Sigmoid colon (tissue), 7 donors: ENCODE results near the gene MATCAP1. TPM values are rescaled to one million over a fixed set of nuclear protein-coding genes. Genes with fewer than 3 reads are reported as not detected.
A peak's percentile ranks its signal among the peaks of the same experiment; 100 is the strongest.

Experiments
- DNase-seq: peaks from one replicate; pipeline ENCODE4 v3.0.0-alpha.2; 2019
- H3K27ac ChIP-seq, 4 donors: fragments of 200-600 bp; sonication (generic); one replicate each; pipeline ENCODE4 v1.5.1; 2016 to 2019; ENCODE audit warnings: mild to moderate bottlenecking in 1 of 4
- H3K27me3 ChIP-seq, 3 donors: fragments of 200-600 bp; sonication (generic); one replicate each; pipeline ENCODE4 v1.5.1; 2019; ENCODE audit warnings: mild to moderate bottlenecking in 1 of 3
- H3K36me3 ChIP-seq, 4 donors: fragments of 200-600 bp; sonication (generic); one replicate each; pipeline ENCODE4 v1.5.1; 2016 to 2019
- H3K4me1 ChIP-seq, 4 donors: fragments of 200-600 bp; sonication (generic); one replicate each; pipeline ENCODE4 v1.5.1; 2017 to 2019
- H3K4me3 ChIP-seq, 4 donors: fragments of 200-600 bp; sonication (generic); one replicate each; pipeline ENCODE4 v1.5.1; 2017 to 2019; ENCODE audit warnings: mild to moderate bottlenecking in 2 of 4, moderate library complexity in 1 of 4
- H3K9me3 ChIP-seq, 4 donors: fragments of 200-600 bp in 3 of 4; sonication (generic) in 3 of 4; one replicate each; pipeline versions ENCODE4 v1.5.1 to v1.6.1; 2013 to 2019
- CTCF ChIP-seq, 4 experiments: fragments of 450-650 bp in 3 of 4; fragments of 200-600 bp in 1 of 4; IDR thresholded peaks; one replicate each; pipeline ENCODE4 v1.5.1; 2016 to 2019; ENCODE audit warnings: antibody characterized with exemption in 4 of 4, mild to moderate bottlenecking in 3 of 4, moderate library complexity in 2 of 4
- EP300 ChIP-seq, 4 donors: sonication (generic); formaldehyde crosslinking; IDR thresholded peaks; one replicate each; pipeline ENCODE4 v1.6.1; 2017; ENCODE audit warnings: antibody characterized with exemption in 4 of 4
- POLR2A ChIP-seq, 2 donors: fragments of 450-650 bp; IDR thresholded peaks; one replicate each; pipeline ENCODE4 v1.6.1; 2016; ENCODE audit warnings: antibody characterized with exemption in 2 of 2, mild to moderate bottlenecking in 2 of 2, moderate library complexity in 2 of 2
- POLR2AphosphoS5 ChIP-seq, 4 donors: sonication (generic); formaldehyde crosslinking; IDR thresholded peaks; one replicate each; pipeline ENCODE4 v1.6.1; 2017; ENCODE audit warnings: antibody characterized with exemption in 4 of 4
- WGBS, 2 donors: extraction: QIAGEN DNeasy Blood & Tissue Kit; methylation state at CpG; one replicate each; pipeline ENCODE4 v1.1.7; 2013; 5-methylcytosine and 5-hydroxymethylcytosine counted together
- intact Hi-C: fragments of 100-400 bp; cut with DNase I; formaldehyde crosslinking; loops from one replicate; pipeline ENCODE4 v1.15.1; 2023
- polyA plus RNA-seq, 3 donors: library from polyadenylated mRNA; stranded (reverse); fragments of 200-250 nt; gene quantifications; one replicate each; pipeline ENCODE4 v1.2.3, GENCODE V29; 2013
- total RNA-seq, 4 donors: library from RNA; depleted of rRNA; stranded (reverse); fragments of >200 nt; gene quantifications; one replicate each; pipeline ENCODE4 v1.1.0, GENCODE V29; 2016
- donor health status: healthy with polysubstance abuse.
- donor health status: Bipolar disorder and iron deficiency.
- donor health status: healthy.

Gene MATCAP1
- total and polyA plus RNA-seq, 7 donors = 3.0 to 30.3 (median 9.4) TPM

- Histone ChIP-seq H3K9me3 (no peaks in the 10 kb centered on the region), H3K27me3 (peaks cover 34 to 58% (median 46%) of the 10 kb centered on the region in 3 donors), H3K4me3 (peak overlapping the region; percentile 17 to 47 (median 39)), H3K4me1 (peaks cover 0 to 73% (median 71%) of the 10 kb centered on the region in 4 donors), H3K27ac (peak overlapping the region; percentile 68 to 88 (median 71)), H3K36me3 (no peaks in the 10 kb centered on the region)
- WGBS, 2 donors = 1 to 3% methylated on average over 34 of the region's 34 CpGs
- peak; percentile 79 for DNase-seq
- TF ChIP-seq POLR2A (IDR thresholded peaks at IDR 0.05) (no peak), CTCF (IDR thresholded peaks at IDR 0.05) (no peak), POLR2AphosphoS5 (IDR thresholded peaks at IDR 0.05) (no peak), EP300 (IDR thresholded peaks at IDR 0.05) (no peak)
- intact Hi-C loops = no loop called here
Measured at GRCh38 chr16:67163999-67164558, 19.7 kb downstream of the MATCAP1 start.

- Histone ChIP-seq H3K4me1 (peaks cover 0 to 72% (median 71%) of the 10 kb centered on the region in 4 donors), H3K9me3 (no peaks in the 10 kb centered on the region), H3K36me3 (no peaks in the 10 kb centered on the region), H3K27ac (peak overlapping the region; percentile 68 to 88 (median 71)), H3K4me3 (peak overlapping the region; percentile 17 to 47 (median 39)), H3K27me3 (peaks cover 34 to 58% (median 46%) of the 10 kb centered on the region in 3 donors)
- WGBS, 2 donors = 1 to 17% methylated on average over 99 of the region's 99 CpGs
- peak; percentile 89 for DNase-seq
- intact Hi-C loops = no loop called here
- TF ChIP-seq POLR2A (IDR thresholded peaks at IDR 0.05) (no peak), POLR2AphosphoS5 (IDR thresholded peaks at IDR 0.05) (peak in 3 of 4 donors; percentile 35 to 59 (median 52))
Measured at GRCh38 chr16:67163164-67163998, 20.4 kb downstream of the MATCAP1 start.

GRCh38 chr16:67162506-67163163, 21.1 kb downstream of the MATCAP1 start:
- intact Hi-C loops = no loop called here
- Histone ChIP-seq H3K4me3 (peak overlapping the region in 3 of 4 donors; percentile 35 to 47 (median 43)), H3K9me3 (no peaks in the 10 kb centered on the region), H3K27ac (peak overlapping the region; percentile 68 to 88 (median 71)), H3K36me3 (no peaks in the 10 kb centered on the region), H3K4me1 (peaks cover 0 to 72% (median 71%) of the 10 kb centered on the region in 4 donors), H3K27me3 (peaks cover 34 to 58% (median 46%) of the 10 kb centered on the region in 3 donors)
- WGBS, 2 donors = 22 to 78% methylated on average over 44 of the region's 44 CpGs
- TF ChIP-seq POLR2AphosphoS5 (IDR thresholded peaks at IDR 0.05) = no peak
- TF ChIP-seq POLR2A (IDR thresholded peaks at IDR 0.05) = no peak
- no peak for TF ChIP-seq EP300 (IDR thresholded peaks at IDR 0.05)
- TF ChIP-seq CTCF (IDR thresholded peaks at IDR 0.05) = no peak
- no peak for DNase-seq

GRCh38 chr16:67161595-67162058, 22.1 kb downstream of the MATCAP1 start:
- Histone ChIP-seq H3K27me3 (peaks cover 34 to 58% (median 46%) of the 10 kb centered on the region in 3 donors), H3K36me3 (no peaks in the 10 kb centered on the region), H3K9me3 (no peaks in the 10 kb centered on the region), H3K4me1 (peaks cover 0 to 72% (median 71%) of the 10 kb centered on the region in 4 donors), H3K27ac (peak overlapping the region in 1 of 4 donors; percentile 79), H3K4me3 (peak overlapping the region in 2 of 4 donors; percentile 68 to 92)
- DNase-seq = no peak
- 67 to 81% methylated on average over 25 of the region's 25 CpGs for WGBS, 2 donors
- intact Hi-C loops = no loop called here
- TF ChIP-seq POLR2AphosphoS5 (IDR thresholded peaks at IDR 0.05) = no peak
- TF ChIP-seq EP300 (IDR thresholded peaks at IDR 0.05) = no peak
- TF ChIP-seq CTCF (IDR thresholded peaks at IDR 0.05) = no peak
- TF ChIP-seq POLR2A (IDR thresholded peaks at IDR 0.05) = no peak
